Lung (tissue), 12 donors: ENCODE data around the gene VHLL. TPM values are rescaled to one million over a fixed set of nuclear protein-coding genes. Genes with fewer than 3 reads are reported as not detected.

Source experiments
- ATAC-seq: fragments of 200-7000 bp; cut with Tn5 transposase; one replicate; pipeline ENCODE4 v1.9.1; 2020; ENCODE audit warnings: moderate number of reproducible peaks; ENCODE audit not compliant: insufficient read depth, low FRiP score
- DNase-seq, 3 donors: peaks; one replicate each; pipeline ENCODE4 v3.0.0-alpha.2; 2013 to 2017
- H3K27ac ChIP-seq, 2 donors: one replicate each; pipeline ENCODE4 v1.5.1; 2013; ENCODE audit warnings: mild to moderate bottlenecking in 2 of 2, moderate library complexity in 2 of 2, control low read depth in 1 of 2, inconsistent platforms in 1 of 2, low read depth in 1 of 2, low read length in 1 of 2
- H3K27me3 ChIP-seq, 3 donors: one replicate each; pipeline ENCODE4 v1.5.1; 2013; ENCODE audit warnings: low read length in 2 of 3; ENCODE audit not compliant: control insufficient read depth in 3 of 3, insufficient read depth in 3 of 3
- H3K36me3 ChIP-seq, 4 donors: one replicate each; pipeline ENCODE4 v1.5.1; 2013; ENCODE audit warnings: low read length in 4 of 4, mild to moderate bottlenecking in 1 of 4, moderate library complexity in 1 of 4; ENCODE audit not compliant: control insufficient read depth in 4 of 4, insufficient read depth in 4 of 4
- H3K4me1 ChIP-seq, 5 donors: one replicate each; pipeline ENCODE4 v1.5.1; 2013; ENCODE audit warnings: low read length in 5 of 5, mild to moderate bottlenecking in 2 of 5, moderate library complexity in 1 of 5; ENCODE audit not compliant: control insufficient read depth in 5 of 5, insufficient read depth in 5 of 5
- H3K4me3 ChIP-seq: one replicate; pipeline ENCODE4 v1.5.1; 2013; ENCODE audit warnings: mild to moderate bottlenecking, control low read depth, moderate library complexity
- H3K9ac ChIP-seq, 2 donors: one replicate each; pipeline ENCODE4 v1.5.1; 2013; ENCODE audit warnings: low read length in 2 of 2, control low read depth in 1 of 2; ENCODE audit not compliant: insufficient read depth in 1 of 2
- H3K9me3 ChIP-seq, 4 donors: one replicate each; pipeline ENCODE4 v1.5.1; 2013; ENCODE audit warnings: low read length in 3 of 4, mild to moderate bottlenecking in 1 of 4, moderate library complexity in 1 of 4; ENCODE audit not compliant: control insufficient read depth in 4 of 4, insufficient read depth in 3 of 4
- CTCF ChIP-seq: IDR thresholded peaks from 2 replicates; pipeline ENCODE4 v1.5.1; 2012; ENCODE audit warnings: mild to moderate bottlenecking; ENCODE audit errors: control extremely low read depth, extremely low read depth
- WGBS, 2 donors: extraction: QIAGEN DNeasy Blood & Tissue Kit; methylation state at CpG; one replicate each; pipeline ENCODE4 v1.1.7; 2013; 5-methylcytosine and 5-hydroxymethylcytosine counted together
- polyA plus RNA-seq, 2 donors: library from polyadenylated mRNA; stranded (reverse); fragments of 200-250 nt; gene quantifications; one replicate each; pipeline ENCODE4 v1.2.1, GENCODE V29; 2013
- total RNA-seq, 2 donors: library from RNA; depleted of rRNA in 1 of 2; stranded (reverse); fragments of >200 nt in 1 of 2; gene quantifications; one replicate each; pipeline ENCODE4 v1.2.1, GENCODE V29; 2014 to 2021
- donor health status: control.
- donor health status: control.
- donor health status: Bipolar disorder and iron deficiency.
- donor health status: healthy.
- donor health status: DM: yes; HTN: yes; CAD: no.

The VHLL gene
- total and polyA plus RNA-seq, 4 donors = not detected

GRCh38 chr1:156293895-156294294 lies 5.2 kb downstream of the VHLL start:
- Histone ChIP-seq H3K4me1 (peaks cover 0 to 14% (median 2%) of the 10 kb centered on the region in 5 donors), H3K27ac (no peak overlapping the region), H3K9me3 (no peaks in the 10 kb centered on the region), H3K4me3 (no peak overlapping the region), H3K36me3 (peaks cover 0 to 3% (median 2%) of the 10 kb centered on the region in 4 donors), H3K27me3 (no peaks in the 10 kb centered on the region), H3K9ac (no peak overlapping the region)
- 89 to 94% methylated on average over 9 of the region's 9 CpGs for WGBS, 2 donors
- ATAC-seq = no peak
- DNase-seq = no peak
- TF ChIP-seq CTCF = no peak

GRCh38 chr1:156293098-156293434 lies 6.0 kb downstream of the VHLL start:
- no peak overlapping the region for H3K9ac ChIP-seq
- ATAC-seq = no peak
- peaks cover 0 to 8% (median 4%) of the 10 kb centered on the region in 4 donors for H3K36me3 ChIP-seq
- DNase-seq = no peak
- peaks cover 0 to 14% (median 2%) of the 10 kb centered on the region in 5 donors for H3K4me1 ChIP-seq
- no peak overlapping the region for H3K27ac ChIP-seq
- no peaks in the 10 kb centered on the region for H3K9me3 ChIP-seq
- H3K27me3 ChIP-seq = no peaks in the 10 kb centered on the region
- WGBS, 2 donors = 91 to 97% methylated on average over 8 of the region's 8 CpGs
- no peak overlapping the region for H3K4me3 ChIP-seq
- TF ChIP-seq CTCF = no peak

- Histone ChIP-seq H3K4me1 (peaks cover 0 to 14% (median 2%) of the 10 kb centered on the region in 5 donors), H3K36me3 (peaks cover 0 to 9% (median 5%) of the 10 kb centered on the region in 4 donors), H3K9me3 (no peaks in the 10 kb centered on the region), H3K9ac (peak overlapping the region in 1 of 2 donors; percentile 63), H3K4me3 (peak overlapping the region; percentile 18), H3K27me3 (no peaks in the 10 kb centered on the region), H3K27ac (peak overlapping the region; percentile 37 to 57)
- TF ChIP-seq CTCF = no peak
- ATAC-seq (peak; percentile 91), DNase-seq (peak; percentile 77 to 86 (median 85))
- 23 to 28% methylated on average over 37 of the region's 37 CpGs for WGBS, 2 donors
Measured at GRCh38 chr1:156291226-156292061, 7.7 kb downstream of the VHLL start.
